HUES48 (cell line): Measurements from ENCODE around the gene PPP1R1A.
A peak's percentile ranks its signal among the peaks of the same experiment; 100 is the strongest.

Experiments used
- H3K27ac ChIP-seq: one replicate; pipeline ENCODE4 v1.7.0; 2013; ENCODE audit warnings: low read depth, low read length, inconsistent platforms
- H3K27me3 ChIP-seq: 2 replicates; pipeline ENCODE4 v1.6.1; 2013; ENCODE audit warnings: mild to moderate bottlenecking, low read length; ENCODE audit not compliant: control insufficient read depth, insufficient read depth
- H3K36me3 ChIP-seq: 2 replicates; pipeline ENCODE4 v1.6.1; 2013; ENCODE audit warnings: low read length; ENCODE audit not compliant: control insufficient read depth, insufficient read depth
- H3K4me1 ChIP-seq: 2 replicates; pipeline ENCODE4 v1.6.1; 2013; ENCODE audit warnings: mild to moderate bottlenecking, low read length; ENCODE audit not compliant: control insufficient read depth, insufficient read depth
- H3K4me3 ChIP-seq: 2 replicates; pipeline ENCODE4 v1.5.1; 2013; ENCODE audit warnings: mild to moderate bottlenecking, low read depth, low read length
- H3K9ac ChIP-seq: 2 replicates; pipeline ENCODE4 v1.6.1; 2013; ENCODE audit warnings: mild to moderate bottlenecking, low read depth, low read length, moderate library complexity
- H3K9me3 ChIP-seq: 2 replicates; pipeline ENCODE4 v1.6.1; 2013; ENCODE audit warnings: low read length; ENCODE audit not compliant: control insufficient read depth, insufficient read depth

PPP1R1A gene, protein sequence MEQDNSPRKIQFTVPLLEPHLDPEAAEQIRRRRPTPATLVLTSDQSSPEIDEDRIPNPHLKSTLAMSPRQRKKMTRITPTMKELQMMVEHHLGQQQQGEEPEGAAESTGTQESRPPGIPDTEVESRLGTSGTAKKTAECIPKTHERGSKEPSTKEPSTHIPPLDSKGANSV

DNA sequence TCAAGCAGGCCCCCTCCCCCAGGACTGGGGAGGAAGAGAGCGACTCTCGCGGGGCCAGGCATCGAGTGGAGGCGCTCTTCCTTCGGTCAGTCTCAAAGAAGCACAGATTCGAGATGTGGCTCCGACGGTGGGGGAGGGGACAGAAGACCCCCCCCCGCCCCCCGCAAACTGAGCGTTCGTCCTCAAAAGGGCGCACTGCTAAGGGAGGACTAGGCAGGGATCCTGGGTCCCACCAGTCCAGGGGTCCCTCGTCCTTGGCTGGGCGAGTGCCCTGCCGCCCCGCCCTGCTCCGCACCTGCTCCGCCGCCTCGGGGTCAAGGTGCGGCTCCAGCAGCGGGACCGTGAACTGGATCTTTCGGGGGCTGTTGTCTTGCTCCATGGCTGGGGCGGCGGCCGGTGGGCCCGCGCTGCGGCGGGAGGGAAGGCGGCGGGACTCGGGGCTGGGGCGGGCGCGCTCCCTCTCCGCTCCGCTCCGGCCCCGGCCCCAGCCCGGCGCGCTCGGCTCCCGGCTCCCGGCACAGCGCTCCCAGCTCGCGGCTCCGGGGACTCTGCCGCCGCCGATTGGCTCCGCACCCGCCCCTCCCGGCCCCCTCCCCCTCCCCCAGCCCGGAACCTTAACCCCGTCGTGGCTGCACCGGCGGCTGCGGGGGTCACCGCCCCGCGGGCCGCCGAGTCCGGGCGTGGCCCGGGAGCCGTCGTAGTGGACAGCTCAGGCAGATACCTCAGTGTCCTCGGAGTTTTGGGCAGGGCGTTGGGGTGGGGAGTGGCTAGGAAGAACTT, at the start of gene PPP1R1A:
Gene PPP1R1A (minus strand): TSS at position 550 of the 780 bp plus-strand sequence. CDS start 171 bp downstream, at position 379.
- Histone ChIP-seq H3K4me3 (peak within 1 kb of the TSS; percentile 67), H3K9ac (no peak within 1 kb of the TSS), H3K9me3 (no peaks in the 10 kb centered on the region), H3K27ac (no peak within 1 kb of the TSS), H3K36me3 (no peaks in the 10 kb centered on the region), H3K27me3 (peaks cover 64% of the 10 kb centered on the region), H3K4me1 (peaks cover 28% of the 10 kb centered on the region)

DNA sequence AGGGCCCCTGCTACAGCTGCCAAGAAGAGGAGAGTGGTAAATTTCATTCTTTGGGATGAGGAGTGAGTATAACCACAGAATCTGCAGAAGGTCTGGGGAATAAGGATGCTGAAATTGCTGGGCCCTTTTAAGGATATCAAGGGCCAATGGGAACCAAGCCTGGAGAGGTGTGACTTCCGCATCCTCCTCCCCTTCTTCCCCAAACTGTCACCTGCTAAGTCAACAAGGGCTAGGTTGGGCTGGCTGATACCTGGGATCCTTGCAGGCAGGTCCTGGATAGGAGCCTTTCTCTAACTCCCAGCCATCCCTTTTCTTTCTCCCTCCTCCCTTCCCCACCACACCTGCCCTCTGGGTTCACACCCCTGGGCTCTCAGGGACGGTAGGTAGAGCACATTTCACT, 46.3 kb upstream of the PPP1R1A start, which contains the start of gene LACRT:
Gene LACRT (minus strand): TSS at position 101 of the 400 bp plus-strand sequence. CDS start 54 bp downstream, at position 47.
- Histone ChIP-seq H3K9ac (no peak within 1 kb of the TSS), H3K27me3 (0 out of 2 replicates have a peak, but pooled peaks cover 5% of the 10 kb centered on the region), H3K4me1 (no peaks in the 10 kb centered on the region), H3K27ac (no peak within 1 kb of the TSS), H3K36me3 (no peaks in the 10 kb centered on the region), H3K4me3 (no peak within 1 kb of the TSS), H3K9me3 (no peaks in the 10 kb centered on the region)

DNA sequence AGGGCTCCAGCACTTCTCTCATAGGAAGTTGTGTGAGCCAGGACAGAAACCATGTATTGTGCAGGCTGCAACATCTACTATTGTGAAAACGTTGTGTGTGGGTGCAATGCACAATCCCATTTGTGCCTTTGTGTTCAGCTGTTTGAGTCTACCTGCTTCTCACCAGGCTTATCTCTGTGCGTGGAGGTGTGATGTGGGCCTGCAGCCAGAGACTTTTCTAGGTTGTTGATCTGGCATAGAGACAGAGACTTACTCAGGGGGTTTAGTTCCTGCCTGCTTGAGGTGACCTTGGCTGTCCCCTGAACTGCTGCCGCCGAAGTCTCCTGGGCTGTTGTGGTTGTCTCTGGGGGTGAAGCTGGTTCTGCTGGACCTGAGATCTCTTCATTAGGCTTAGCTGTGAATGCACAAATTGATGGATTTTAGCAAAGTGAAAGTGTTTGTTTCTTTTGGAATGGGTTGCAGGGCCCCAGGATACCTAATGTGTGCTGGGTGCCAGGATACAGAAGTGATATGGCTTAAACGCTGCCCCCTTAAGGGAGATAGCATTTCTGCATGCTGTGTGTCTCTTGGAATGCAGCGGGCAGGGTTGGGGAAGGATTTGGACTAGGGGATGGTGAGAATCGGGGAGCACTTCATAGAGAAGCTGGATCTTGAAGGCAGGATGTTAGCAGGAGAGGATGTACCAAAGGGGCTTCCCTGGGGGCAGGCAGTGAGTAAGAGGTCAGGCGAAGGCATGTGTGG, 43.7 kb upstream of the PPP1R1A start:
- no peaks in the 10 kb centered on the region for H3K36me3 ChIP-seq
- no peak overlapping the region for H3K9ac ChIP-seq
- 0 out of 2 replicates have a peak, but pooled peaks cover 2% of the 10 kb centered on the region for H3K27me3 ChIP-seq
- H3K4me1 ChIP-seq: no peaks in the 10 kb centered on the region
- H3K4me3 ChIP-seq: no peak overlapping the region
- H3K27ac ChIP-seq: no peak overlapping the region
- peaks cover 11% of the 10 kb centered on the region; the same call in 1 of the 2 replicates for H3K9me3 ChIP-seq

DNA sequence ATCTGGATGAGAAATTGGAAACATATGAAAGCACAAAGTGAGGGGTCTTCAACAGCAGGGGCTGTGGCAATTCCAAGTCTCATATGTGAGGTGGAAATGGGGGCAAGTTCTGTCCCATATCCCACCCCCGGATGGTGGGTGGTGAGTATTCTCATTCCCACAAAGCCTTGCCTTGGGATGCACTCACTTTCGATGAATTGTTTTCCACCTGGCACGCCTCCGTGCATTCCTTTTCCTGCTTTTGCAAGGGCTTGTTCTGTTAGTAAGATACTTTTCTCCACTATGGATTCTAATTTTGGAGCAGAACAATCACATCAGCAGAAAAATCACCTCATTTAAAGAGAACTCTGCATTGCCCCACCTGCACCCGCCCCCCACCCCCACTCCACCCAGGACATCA, 43.1 kb upstream of the PPP1R1A start:
- H3K27ac ChIP-seq: no peak overlapping the region
- H3K9me3 ChIP-seq: peaks cover 11% of the 10 kb centered on the region; the same call in 1 of the 2 replicates
- H3K27me3 ChIP-seq: no peaks in the 10 kb centered on the region
- no peak overlapping the region for H3K4me3 ChIP-seq
- H3K36me3 ChIP-seq: no peaks in the 10 kb centered on the region
- no peaks in the 10 kb centered on the region for H3K4me1 ChIP-seq
- no peak overlapping the region for H3K9ac ChIP-seq

DNA sequence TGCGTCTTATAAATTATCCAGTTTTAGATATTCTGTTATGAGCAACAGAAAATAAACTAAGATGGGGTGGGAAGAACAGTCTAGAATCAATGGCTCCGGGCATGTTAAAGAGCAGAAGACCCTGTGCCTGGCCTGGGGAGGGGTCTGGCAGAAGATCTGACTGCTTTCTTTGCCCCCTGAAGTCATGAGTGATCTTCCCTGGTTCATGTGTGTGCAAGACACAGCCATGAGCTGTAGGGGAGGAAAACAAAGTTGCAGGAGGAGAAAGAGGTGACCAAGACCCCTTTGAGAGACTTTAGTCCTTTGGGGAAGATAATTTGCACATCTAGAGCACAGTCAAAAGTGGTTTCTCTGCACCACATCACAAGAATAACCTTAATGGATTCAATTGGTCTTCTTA, 41.5 kb upstream of the PPP1R1A start:
- H3K27me3 ChIP-seq: no peaks in the 10 kb centered on the region
- H3K36me3 ChIP-seq: no peaks in the 10 kb centered on the region
- no peak overlapping the region for H3K27ac ChIP-seq
- H3K9me3 ChIP-seq: peaks cover 11% of the 10 kb centered on the region; the same call in 1 of the 2 replicates
- H3K4me1 ChIP-seq: no peaks in the 10 kb centered on the region
- H3K9ac ChIP-seq: no peak overlapping the region
- no peak overlapping the region for H3K4me3 ChIP-seq

DNA sequence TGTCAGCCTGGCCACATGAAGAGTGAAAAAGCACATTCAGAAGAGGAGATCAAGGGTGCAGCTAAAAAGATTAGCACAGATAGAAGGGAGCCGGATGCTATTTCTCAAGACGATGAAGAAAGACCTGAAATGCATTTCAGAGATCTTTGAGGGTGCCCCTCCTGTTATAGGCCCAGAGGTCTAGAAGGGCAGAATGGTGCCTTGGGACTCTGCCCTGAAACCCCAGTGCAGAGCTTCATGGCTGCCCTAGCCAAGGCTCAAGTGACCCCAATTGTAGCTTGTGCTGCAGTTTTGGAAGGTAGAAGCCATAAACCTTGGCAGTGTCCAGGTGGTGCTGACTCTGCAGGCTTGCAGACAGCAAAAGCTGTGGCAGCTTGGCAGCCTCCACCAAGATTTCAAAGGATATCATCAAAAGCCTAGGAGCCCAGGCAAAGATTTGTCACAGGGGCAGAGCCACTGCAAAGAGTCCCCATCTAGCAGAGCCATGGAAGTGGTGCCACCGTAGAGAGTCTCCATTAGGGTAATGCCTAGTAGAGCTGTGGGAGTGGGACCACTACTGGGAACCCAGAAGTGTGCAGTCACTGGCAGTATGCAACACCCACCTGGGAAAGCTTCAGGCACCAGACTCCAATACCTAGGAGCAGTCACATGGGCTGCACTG, 39.9 kb upstream of the PPP1R1A start:
- H3K27me3 ChIP-seq: no peaks in the 10 kb centered on the region

DNA sequence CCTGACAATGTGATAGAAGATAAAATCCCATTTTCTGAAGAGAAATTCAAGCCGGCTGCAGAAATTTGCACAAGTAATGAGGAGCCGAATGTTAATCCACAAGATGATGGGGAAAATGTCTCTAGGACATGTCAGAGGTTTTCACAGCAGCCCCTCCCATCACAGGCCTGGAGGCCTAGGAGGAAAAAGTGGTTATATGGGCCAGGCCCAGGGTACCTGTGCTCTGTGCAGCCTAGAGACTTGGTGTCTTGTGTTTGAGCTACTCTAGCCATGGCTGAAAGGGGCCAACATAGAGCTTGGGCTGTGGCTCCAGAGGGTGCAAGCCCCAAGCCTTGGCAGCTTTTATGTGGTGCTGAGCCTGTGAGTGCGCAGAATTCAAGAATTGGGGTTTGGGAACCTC, 38.8 kb upstream of the PPP1R1A start:
- H3K9ac ChIP-seq: no peak overlapping the region
- no peaks in the 10 kb centered on the region for H3K4me1 ChIP-seq
- H3K27me3 ChIP-seq: no peaks in the 10 kb centered on the region
- H3K4me3 ChIP-seq: no peak overlapping the region
- H3K27ac ChIP-seq: no peak overlapping the region
- H3K9me3 ChIP-seq: peaks cover 11% of the 10 kb centered on the region; the same call in 1 of the 2 replicates
- no peaks in the 10 kb centered on the region for H3K36me3 ChIP-seq

More for the DNA sequence above, 39.9 kb upstream of the PPP1R1A start:
- no peak overlapping the region for H3K27ac ChIP-seq
- H3K36me3 ChIP-seq: no peaks in the 10 kb centered on the region
- H3K4me3 ChIP-seq: no peak overlapping the region
- peaks cover 11% of the 10 kb centered on the region; the same call in 1 of the 2 replicates for H3K9me3 ChIP-seq
- H3K4me1 ChIP-seq: no peaks in the 10 kb centered on the region
- H3K9ac ChIP-seq: no peak overlapping the region

DNA sequence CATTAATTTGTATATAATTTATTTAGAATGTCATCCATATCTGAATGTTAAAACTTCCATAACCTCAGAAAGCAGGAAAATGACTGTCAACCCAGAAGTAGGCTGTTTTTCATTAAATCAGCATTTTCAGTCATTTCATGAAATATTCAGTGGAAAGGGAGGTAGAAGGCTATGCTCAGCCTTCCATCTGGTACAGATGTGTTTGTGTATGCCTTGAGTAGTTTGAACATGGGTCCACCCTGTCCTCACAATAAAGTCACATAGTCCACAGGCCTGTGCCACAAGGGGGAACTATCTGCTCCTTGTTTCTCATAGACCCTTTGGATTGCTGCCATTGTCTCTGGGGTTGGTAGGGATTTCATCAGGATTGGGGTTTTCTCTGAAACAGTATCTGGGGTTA, 37.1 kb upstream of the PPP1R1A start:
- Histone ChIP-seq H3K36me3 (no peaks in the 10 kb centered on the region), H3K4me1 (no peaks in the 10 kb centered on the region), H3K27me3 (no peaks in the 10 kb centered on the region), H3K4me3 (no peak overlapping the region), H3K9ac (no peak overlapping the region), H3K27ac (no peak overlapping the region), H3K9me3 (peaks cover 11% of the 10 kb centered on the region; the same call in 1 of the 2 replicates)

DNA sequence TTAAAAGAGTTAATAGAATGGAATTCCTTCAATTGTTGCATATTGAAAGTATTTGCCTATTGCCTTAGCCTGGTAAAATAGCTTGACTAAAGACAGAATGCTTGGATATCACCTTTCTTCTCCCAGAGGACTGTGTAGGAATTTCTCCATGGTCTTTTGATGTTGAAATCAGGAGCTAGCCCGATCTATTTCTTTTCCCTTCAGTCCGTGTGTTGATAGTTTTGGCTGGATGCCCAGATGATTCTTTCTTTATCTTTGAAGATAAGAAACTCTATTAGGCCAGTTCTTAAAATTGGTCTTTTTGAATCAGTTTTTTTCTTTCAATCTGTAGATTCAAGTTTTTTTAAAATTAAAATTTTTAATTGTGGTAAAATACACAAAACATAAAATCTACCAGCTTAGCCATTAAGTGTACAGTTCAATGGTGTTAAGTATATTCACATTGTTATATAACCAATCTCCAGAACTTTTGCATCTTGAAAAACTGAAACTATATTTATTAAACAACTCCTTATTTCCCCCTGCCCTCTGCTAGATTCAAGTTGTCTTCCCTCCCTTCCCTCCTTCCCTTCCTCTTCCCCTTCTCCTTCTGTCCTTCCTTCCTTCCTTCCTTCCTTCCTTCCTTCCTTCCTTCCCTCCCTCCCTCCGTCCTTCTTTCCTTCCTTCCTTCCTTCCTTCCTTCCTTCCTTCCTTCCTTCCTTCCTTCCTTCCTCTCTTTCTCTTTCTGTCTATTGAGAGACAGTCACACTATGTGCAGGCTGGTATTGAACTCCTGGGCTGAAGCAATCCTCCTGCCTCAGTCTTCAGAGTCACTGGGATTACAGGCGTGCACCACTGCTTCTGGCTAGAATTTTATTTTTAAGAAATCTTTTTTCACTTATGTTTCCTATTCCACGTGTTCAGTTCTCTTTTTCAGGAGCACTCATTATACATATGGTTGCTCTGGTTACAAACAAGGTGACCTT, 36.1 kb upstream of the PPP1R1A start:
- no peaks in the 10 kb centered on the region for H3K36me3 ChIP-seq
- no peaks in the 10 kb centered on the region for H3K27me3 ChIP-seq
- H3K4me3 ChIP-seq: no peak overlapping the region
- H3K27ac ChIP-seq: no peak overlapping the region
- peaks cover 11% of the 10 kb centered on the region; the same call in 1 of the 2 replicates for H3K9me3 ChIP-seq
- H3K4me1 ChIP-seq: no peaks in the 10 kb centered on the region
- no peak overlapping the region for H3K9ac ChIP-seq
